Fibroblast of villous mesenchyme (primary cell): ENCODE data around the gene RBL1. TPM values are rescaled to one million over a fixed set of nuclear protein-coding genes. Genes with fewer than 3 reads are reported as not detected.

ENCODE experiments used
- DNase-seq: peaks from one replicate; pipeline ENCODE4 v3.0.0-alpha.2; 2010; ENCODE audit warnings: low read depth
- H3K4me3 ChIP-seq: 2 replicates; pipeline ENCODE4 v1.5.1; 2011; ENCODE audit warnings: low read depth, mild to moderate bottlenecking, low read length
- CTCF ChIP-seq: IDR thresholded peaks from 2 replicates; pipeline ENCODE4 v1.5.1; 2012; ENCODE audit warnings: low read depth, mild to moderate bottlenecking, low read length; ENCODE audit not compliant: insufficient read depth
- total RNA-seq: library from RNA; depleted of rRNA; stranded (reverse); fragments of >200 nt; gene quantifications from 2 replicates; pipeline ENCODE4 v1.2.3, GENCODE V29; 2012

The RBL1 gene
- total RNA-seq, 1 donor = 10.8 TPM

- DNase-seq = no peak
- H3K4me3 ChIP-seq = no peak overlapping the region
- no peak for TF ChIP-seq CTCF
Observed at GRCh38 chr20:37108676-37109075, 12.9 kb upstream of the RBL1 start.

GRCh38 chr20:37102571-37102970 is 6.8 kb upstream of the RBL1 start:
- DNase-seq = no peak
- no peak for TF ChIP-seq CTCF
- H3K4me3 ChIP-seq = no peak overlapping the region

- peak overlapping the region; percentile 79 for H3K4me3 ChIP-seq
- no peak for TF ChIP-seq CTCF
- no peak for DNase-seq
Observed at GRCh38 chr20:37096415-37097041, 731 bp upstream of the RBL1 start.

GRCh38 chr20:37095108-37095598 is 644 bp downstream of the RBL1 start:
- no peak for TF ChIP-seq CTCF
- DNase-seq = peak; percentile 7
- peak overlapping the region; percentile 79 for H3K4me3 ChIP-seq

GRCh38 chr20:37090407-37090806 is 5.4 kb downstream of the RBL1 start:
- no peak for DNase-seq
- no peak for TF ChIP-seq CTCF
- H3K4me3 ChIP-seq = no peak overlapping the region

GRCh38 chr20:37081717-37082289 is 14.0 kb downstream of the RBL1 start:
- no peak for DNase-seq
- peak; percentile 60 for TF ChIP-seq CTCF

More at GRCh38 chr20:37081717-37082289, 14.0 kb downstream of the RBL1 start:
- H3K4me3 ChIP-seq = no peak overlapping the region
